Stimulated activated CD4-positive, alpha-beta T cell treated with anti-CD3 and anti-CD28 coated beads, TNF-alpha, amount 100 ng/mL, for 48 hours (primary cell): ENCODE results near the gene TAS1R3.
A peak's percentile ranks its signal among the peaks of the same experiment; 100 is the strongest.

Experiments
- DNase-seq, 3 donors: peaks; one replicate each; pipeline ENCODE4 v3.0.0-alpha.2; 2020; ENCODE audit warnings: low read depth in 3 of 3

Gene TAS1R3

GRCh38 chr1:1295154-1295923, 35.7 kb upstream of the TAS1R3 start:
- DNase-seq, result no peak

- no peak for DNase-seq
Observed at GRCh38 chr1:1296070-1297061, 34.7 kb upstream of the TAS1R3 start.

DNA sequence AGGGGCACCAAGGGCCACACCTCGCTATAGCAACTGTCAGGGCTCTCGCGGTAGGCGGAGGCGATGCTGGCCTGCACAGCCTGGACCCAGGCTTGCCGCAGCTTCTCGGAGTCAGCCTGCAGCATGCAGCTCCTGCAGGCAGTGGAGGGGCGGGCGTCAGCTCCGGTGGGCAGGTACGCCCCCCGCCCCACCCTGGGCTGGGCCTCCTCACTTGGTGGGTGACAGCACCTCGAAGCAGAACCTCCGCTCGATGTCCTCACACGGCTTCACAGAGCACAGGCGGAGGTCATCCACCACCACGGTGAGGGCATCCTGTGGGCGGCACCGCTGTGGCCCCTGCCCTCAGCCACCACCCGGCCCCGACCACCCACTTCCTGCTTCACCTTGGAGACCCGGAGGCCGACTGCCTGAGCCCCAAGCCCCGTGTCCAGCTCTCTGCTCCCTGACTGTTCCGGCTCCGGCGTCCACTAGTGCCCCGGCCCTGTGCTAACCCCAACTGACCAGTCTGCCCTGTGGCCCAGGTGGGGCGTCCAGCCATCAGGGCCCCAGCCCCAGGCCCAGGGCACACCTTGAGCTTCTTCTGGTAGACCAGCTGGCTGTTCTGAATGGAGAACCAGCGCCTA, 33.2 kb upstream of the TAS1R3 start:
- DNase-seq, result no peak

- no peak for DNase-seq
Observed at GRCh38 chr1:1298861-1299685, 32.0 kb upstream of the TAS1R3 start.

- no peak for DNase-seq
Observed at GRCh38 chr1:1299686-1300351, 31.3 kb upstream of the TAS1R3 start.

GRCh38 chr1:1300352-1300739, 30.7 kb upstream of the TAS1R3 start:
- DNase-seq, result no peak

DNA sequence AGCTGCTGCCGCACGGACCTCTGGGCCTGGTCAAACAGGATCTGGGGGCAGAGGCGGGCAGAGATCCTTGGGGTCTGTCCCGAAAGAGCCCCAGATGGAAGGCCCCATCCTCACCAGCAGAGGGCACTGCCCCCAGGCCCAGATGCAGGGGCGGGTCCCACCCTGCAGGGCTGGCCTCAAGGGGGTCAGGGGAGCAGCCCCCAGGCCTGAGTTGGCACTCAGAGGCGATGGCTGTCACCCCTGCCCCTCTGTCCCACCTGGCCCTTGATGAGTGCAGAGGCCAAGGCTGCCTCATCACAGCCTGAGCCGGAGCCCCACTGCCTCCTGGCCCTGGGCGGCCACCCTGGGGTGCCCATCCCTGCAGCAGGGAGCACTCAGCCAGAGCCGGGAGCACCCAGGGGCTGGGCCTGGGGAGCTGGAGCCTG, 29.1 kb upstream of the TAS1R3 start:
- no peak for DNase-seq

GRCh38 chr1:1302951-1303509, 28.1 kb upstream of the TAS1R3 start:
- no peak for DNase-seq

DNA sequence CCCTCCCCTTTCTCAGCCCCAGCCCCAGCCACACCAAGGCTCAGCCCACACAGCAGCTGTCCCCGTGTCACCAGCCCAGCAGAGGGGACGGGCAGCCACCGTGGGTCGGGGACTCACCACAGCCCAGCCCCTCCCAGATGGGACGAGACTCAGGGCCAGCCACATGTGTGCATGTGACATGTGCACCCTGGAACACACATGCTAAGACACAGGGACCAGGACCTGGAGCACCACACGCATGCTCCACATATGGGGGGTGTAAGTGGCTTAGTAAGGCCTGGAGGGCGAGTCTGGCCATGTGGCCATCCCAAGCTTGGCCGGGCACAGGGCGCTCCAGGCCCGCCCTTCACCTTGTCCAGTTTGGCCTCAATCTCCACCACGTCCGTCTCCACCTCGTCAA, 27.3 kb upstream of the TAS1R3 start:
- DNase-seq, result no peak

DNA sequence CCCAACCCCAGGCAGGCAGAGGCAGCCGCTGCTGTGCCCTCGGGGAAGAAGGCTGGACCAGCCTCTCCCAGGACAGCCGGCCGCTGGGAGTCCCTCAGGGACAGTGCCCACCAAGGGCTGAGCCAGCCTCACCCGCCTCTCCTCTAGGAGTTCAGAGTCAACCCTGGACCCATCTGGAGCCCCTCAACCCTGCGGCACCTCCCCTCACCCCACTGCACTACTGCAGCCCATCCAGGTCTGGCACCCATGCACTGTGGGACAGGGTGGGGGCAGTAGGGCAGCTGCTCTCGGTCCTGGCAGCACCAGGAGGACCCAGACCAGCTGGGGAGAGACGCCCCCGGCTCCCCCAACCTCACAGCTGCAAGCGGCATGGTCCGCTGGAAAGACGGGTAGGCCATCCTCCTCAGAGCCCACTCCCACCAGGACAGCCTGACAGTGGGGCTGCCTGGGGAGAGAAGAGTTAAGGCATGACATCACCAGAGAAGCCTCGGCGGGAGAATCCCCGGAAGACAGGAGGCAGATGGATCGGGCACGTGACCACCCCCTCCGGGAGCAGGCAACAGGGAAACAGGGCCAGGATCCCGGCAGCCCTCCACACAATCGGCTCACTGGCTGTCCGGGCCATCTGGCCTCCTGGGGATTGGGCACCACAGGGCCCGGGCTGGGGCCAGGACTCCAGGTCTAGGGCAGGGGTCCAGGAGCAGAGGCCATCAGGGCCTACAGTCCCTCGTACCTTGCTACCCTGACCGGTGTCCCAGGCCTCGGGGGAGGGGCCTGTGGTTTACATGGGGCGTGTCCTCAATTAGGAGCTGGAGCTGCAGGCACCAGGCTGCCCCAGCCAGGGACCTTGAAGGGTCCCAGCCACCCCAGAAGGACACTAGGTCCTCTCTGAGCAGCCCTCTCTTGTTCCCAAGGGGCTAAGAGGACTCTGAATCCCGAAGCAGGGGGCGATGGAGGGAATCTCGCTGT, 26.5 kb upstream of the TAS1R3 start:
- DNase-seq, result no peak

DNA sequence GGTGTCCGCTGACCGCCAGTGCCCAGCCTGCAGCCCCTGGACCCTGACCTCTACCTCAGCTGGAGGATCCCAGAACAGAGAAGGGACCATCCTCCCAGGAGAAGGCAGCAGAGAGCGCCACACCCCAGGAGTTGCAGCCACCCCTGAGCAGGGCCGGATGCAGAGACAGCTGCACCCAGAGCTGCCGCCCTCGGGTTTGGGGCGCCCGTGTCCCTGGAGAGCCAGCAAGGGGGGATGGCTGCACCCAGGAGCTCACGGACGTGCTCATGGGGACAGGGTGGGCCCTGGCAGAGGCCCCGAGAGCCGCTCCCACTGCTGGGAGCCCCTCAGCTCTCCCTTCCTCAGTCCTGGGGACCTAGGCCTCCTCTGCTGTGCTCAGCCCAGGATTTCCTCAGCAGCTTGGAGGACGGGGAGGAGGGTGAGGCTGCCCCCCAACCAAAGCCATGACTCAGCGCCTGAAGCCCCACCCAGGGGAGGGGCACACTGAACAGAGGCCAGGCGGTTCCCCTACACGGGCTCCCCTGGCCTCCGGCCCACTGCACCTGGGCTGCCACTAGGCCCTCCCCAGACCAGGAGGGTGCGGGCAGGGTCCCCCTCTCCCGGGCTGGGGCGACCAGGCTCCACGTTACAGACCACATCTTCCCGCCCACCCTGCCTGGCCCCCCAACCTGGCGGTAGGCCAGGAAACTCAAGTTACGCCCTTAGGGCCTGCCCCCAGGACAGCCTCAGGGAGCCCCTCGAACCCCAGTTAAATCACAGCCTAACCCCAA, 25.6 kb upstream of the TAS1R3 start:
- DNase-seq, result no peak

GRCh38 chr1:1306070-1306660, 24.9 kb upstream of the TAS1R3 start:
- DNase-seq, result no peak

GRCh38 chr1:1306661-1307260, 24.3 kb upstream of the TAS1R3 start:
- DNase-seq, result no peak

GRCh38 chr1:1307261-1307922, 23.7 kb upstream of the TAS1R3 start:
- DNase-seq, result no peak

DNA sequence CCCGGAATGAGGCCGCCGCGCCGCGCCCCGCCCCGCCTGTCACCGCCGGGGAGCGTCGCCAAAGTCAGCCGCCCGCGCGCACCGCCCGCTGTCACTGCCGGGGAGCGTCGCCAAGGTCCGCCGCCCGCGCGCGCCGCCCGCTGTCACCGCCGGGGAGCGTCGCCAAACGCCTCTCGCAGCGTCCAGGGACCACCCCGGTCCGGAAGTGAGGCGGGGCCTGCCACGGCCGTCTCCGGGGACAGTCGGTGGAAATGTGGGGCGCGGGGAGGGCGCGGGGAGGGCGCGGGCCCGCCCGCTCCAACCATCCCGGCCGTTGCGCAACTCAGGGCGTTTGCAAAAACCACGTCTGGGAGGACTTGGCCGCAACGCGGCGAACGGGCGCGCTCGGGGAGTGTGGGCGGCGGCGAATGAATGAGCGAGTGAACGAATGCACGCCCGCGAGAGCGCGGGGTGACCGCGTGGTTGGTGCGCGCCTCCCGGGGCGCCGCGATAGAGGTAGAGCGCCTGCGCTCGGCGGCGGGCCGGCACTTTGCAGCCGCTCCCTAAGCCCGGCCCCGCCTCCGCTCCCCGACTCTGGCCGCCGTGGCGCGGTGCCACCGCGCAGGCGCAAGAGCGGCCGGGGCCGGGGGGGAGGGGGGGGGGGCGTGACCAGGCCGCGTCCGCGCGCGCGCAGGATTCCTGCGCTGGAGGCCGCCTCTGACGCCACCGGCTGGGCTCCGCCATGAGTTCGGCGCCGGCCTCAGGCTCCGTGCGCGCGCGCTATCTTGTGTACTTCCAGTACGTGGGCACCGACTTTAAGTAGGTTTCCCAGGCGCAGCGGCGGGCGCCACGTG, 22.9 kb upstream of the TAS1R3 start, which contains the start of the genes ACAP3 and PUSL1:
Gene ACAP3, minus strand, starts transcription at position 8 of the 833 bp plus-strand sequence. CDS start 115 bp downstream, outside the sequence.
Gene PUSL1, plus strand, starts transcription at position 675 of the 833 bp plus-strand sequence. Its CDS starts 47 bp downstream, at position 722.
- DNase-seq, result peak; percentile 77 to 88 (median 82)

- DNase-seq, result no peak
Observed at GRCh38 chr1:1308756-1309250, 22.3 kb upstream of the TAS1R3 start.
